Right cardiac atrium (tissue), 5 donors: Measurements from ENCODE around the gene A4GALT. TPM values are rescaled to one million over a fixed set of nuclear protein-coding genes. Genes with fewer than 3 reads are reported as not detected.

Source experiments
- ATAC-seq, 2 donors: fragments of 200-7000 bp; cut with Tn5 transposase; one replicate each; pipeline versions ENCODE4 v1.8.0 to v1.9.1; 2020; ENCODE audit warnings: moderate library complexity in 2 of 2, mild to moderate bottlenecking in 1 of 2
- DNase-seq, 3 donors: peaks; one replicate each; pipeline ENCODE4 v3.0.0-alpha.2; 2020
- H3K27ac ChIP-seq: one replicate; pipeline ENCODE4 v1.5.1; 2013; ENCODE audit warnings: mild to moderate bottlenecking, low read length, control low read depth, moderate library complexity
- H3K27me3 ChIP-seq: one replicate; pipeline ENCODE4 v1.6.1; 2013; ENCODE audit not compliant: control insufficient read depth, insufficient read depth
- H3K4me1 ChIP-seq: one replicate; pipeline ENCODE4 v1.6.1; 2013; ENCODE audit warnings: low read length; ENCODE audit not compliant: control insufficient read depth, insufficient read depth
- H3K4me3 ChIP-seq: one replicate; pipeline ENCODE4 v1.5.1; 2013; ENCODE audit warnings: low read length, control low read depth
- H3K9me3 ChIP-seq: one replicate; pipeline ENCODE4 v1.6.1; 2013; ENCODE audit warnings: low read length; ENCODE audit not compliant: control insufficient read depth
- WGBS: extraction: QIAGEN DNeasy Blood & Tissue Kit; methylation state at CpG from one replicate; pipeline ENCODE4 v1.1.7; 2013; 5-methylcytosine and 5-hydroxymethylcytosine counted together
- intact Hi-C, 4 donors: fragments of 100-400 bp; cut with DNase I; formaldehyde crosslinking; loops; one replicate each; pipeline versions ENCODE4 v1.11.0 to v1.14.0; 2022 to 2023
- polyA plus RNA-seq: library from polyadenylated mRNA; stranded (reverse); fragments of 200-250 nt; gene quantifications from one replicate; pipeline ENCODE4 v1.2.3, GENCODE V29; 2013
- total RNA-seq, 4 donors: library from RNA; stranded (reverse); fragmentation: NEBNext Ultra II Directional; extraction: Animal tissue kit (Norgen Biotek cat#: 25700); gene quantifications; one replicate each; pipeline ENCODE4 v1.2.1, GENCODE V29; 2021
- donor health status: healthy with polysubstance abuse.
- donor health status: DM: no; HTN: yes; CAD: no.
- donor health status: DM: no; HTN: no; CAD: no.
- donor health status: DM: no; HTN: yes; CAD: no; lungs with severe emphysema.
- donor health status: DM: yes; HTN: yes; CAD: no.

A4GALT gene
- total and polyA plus RNA-seq, 5 donors: 66.3 to 103 (median 85.5) TPM

DNA sequence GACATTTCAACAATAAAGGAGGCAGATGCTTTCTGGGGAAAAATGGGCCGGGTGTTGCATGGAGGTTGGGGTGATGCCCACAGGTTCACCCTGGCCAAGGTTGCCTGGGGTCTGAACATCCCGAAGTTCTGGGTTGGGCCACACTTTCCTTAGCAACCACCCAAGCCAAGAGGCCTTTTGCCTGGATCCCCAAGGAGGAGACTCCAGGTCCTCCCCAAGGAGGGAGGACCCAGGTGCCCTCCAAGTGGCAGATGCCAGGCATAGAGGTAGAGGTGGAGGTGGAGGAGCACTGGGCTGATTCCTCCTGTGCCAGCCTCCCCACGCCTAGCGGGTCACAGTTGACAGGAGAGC lies 72.7 kb downstream of the A4GALT start:
- H3K4me3 ChIP-seq: peak overlapping the region; percentile 79
- peak overlapping the region; percentile 87 for H3K27ac ChIP-seq
- no peaks in the 10 kb centered on the region for H3K27me3 ChIP-seq
- DNase-seq: no peak
- no peaks in the 10 kb centered on the region for H3K9me3 ChIP-seq
- ATAC-seq: no peak
- intact Hi-C loops: no loop called here
- 62% methylated on average over 4 of the region's 4 CpGs for WGBS
- H3K4me1 ChIP-seq: peaks cover 34% of the 10 kb centered on the region

GRCh38 chr22:42646569-42647525 lies 73.8 kb downstream of the A4GALT start:
- H3K9me3 ChIP-seq: no peaks in the 10 kb centered on the region
- peak; percentile 41 to 50 for ATAC-seq
- intact Hi-C loops: no loop called here
- H3K27ac ChIP-seq: peak overlapping the region; percentile 91
- 24% methylated on average over 16 of the region's 16 CpGs for WGBS
- DNase-seq: peak; percentile 77 to 91 (median 90)
- H3K4me3 ChIP-seq: peak overlapping the region; percentile 36
- H3K27me3 ChIP-seq: no peaks in the 10 kb centered on the region
- H3K4me1 ChIP-seq: peaks cover 36% of the 10 kb centered on the region

- DNase-seq: peak in 2 of 3 donors; percentile 64 to 72
- peak overlapping the region; percentile 36 for H3K4me3 ChIP-seq
- H3K27me3 ChIP-seq: no peaks in the 10 kb centered on the region
- WGBS: 40% methylated on average over 13 of the region's 13 CpGs
- peak overlapping the region; percentile 91 for H3K27ac ChIP-seq
- intact Hi-C loops: no loop called here
- no peaks in the 10 kb centered on the region for H3K9me3 ChIP-seq
- ATAC-seq: peak in 1 of 2 donors; percentile 1
- H3K4me1 ChIP-seq: peaks cover 36% of the 10 kb centered on the region
Observed at GRCh38 chr22:42645938-42646568, 74.6 kb downstream of the A4GALT start.

DNA sequence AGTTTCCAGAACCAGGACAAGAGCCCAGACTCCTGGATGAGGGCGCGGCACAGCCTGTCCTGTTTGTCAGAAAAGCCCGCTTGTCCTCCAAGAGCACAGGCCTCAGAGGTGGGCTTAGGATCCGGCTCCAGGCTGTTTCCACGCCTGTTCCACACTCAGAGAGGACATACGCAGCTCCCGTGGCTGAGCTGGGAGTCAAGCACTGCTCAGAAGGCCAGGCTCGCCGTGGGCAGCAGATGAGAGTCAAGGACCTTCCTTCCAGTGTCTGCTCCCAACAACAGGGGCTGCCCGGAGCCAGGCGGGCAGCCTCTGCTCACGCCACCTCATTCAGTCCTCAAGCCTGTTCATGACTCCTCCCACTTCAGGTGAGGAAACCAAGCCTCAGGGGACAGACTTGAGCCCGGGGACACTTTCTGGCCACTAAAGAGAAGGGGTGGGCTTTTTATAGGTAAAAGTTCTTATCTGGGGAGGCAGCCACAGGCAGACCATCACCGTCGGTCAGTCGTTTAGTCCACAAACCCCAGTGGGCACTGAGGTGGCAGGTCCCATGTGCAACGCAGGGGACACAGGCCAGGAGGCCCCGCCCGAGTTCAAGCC lies 75.2 kb downstream of the A4GALT start:
- ATAC-seq (peak in 1 of 2 donors; percentile 1), DNase-seq (peak in 2 of 3 donors; percentile 71 to 81)
- intact Hi-C loops: no loop called here
- H3K4me3 ChIP-seq: peak overlapping the region; percentile 14
- H3K27ac ChIP-seq: peak overlapping the region; percentile 91
- 29% methylated on average over 19 of the region's 19 CpGs for WGBS
- H3K9me3 ChIP-seq: no peaks in the 10 kb centered on the region
- no peaks in the 10 kb centered on the region for H3K27me3 ChIP-seq
- H3K4me1 ChIP-seq: peaks cover 36% of the 10 kb centered on the region

DNA sequence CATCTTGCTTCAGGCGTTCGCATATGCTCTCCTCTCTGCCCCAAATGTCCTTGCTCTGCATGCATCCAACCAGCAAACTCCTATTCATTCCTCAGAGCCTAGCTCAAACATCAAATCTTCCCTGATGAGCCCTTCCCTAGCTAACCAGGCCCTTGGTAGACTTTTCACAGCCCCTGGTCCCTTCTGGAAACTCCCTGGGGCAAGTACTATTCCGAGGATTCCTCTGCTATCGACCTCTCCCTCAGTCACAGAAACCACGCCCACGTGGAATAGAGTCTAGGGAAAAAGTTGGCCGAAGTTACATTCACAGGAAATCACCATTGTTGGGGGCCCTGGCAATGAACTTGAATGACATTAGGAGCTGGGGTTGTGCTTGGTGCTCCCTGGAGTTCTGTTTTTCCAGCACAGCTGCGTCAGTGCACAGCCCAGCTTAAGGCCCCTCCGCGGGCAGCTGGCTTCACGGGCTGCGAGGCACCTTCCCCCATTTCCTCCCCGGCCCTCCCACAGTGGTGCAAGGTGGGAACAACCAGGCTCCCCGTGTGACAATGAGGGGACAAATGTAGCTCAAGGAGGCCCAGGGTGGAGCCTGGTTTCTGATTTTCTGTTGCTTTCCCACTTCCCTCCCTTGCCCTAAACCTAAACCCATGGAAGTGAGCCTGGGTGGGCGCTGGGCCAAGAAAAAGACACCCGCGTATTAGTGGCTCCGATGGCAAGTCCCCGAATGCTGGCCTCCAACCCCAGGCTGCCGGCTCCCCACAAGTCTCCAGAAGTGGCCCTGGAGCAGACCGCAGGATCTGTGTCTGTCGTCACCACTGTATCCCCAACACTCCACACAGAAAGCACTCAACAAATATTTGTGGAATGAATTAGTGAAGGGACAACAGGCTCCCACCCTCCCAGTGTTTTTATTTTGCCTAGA lies 76.0 kb downstream of the A4GALT start:
- Histone ChIP-seq H3K27ac (peak overlapping the region; percentile 91), H3K9me3 (no peaks in the 10 kb centered on the region), H3K4me1 (peaks cover 36% of the 10 kb centered on the region), H3K4me3 (peak overlapping the region; percentile 14), H3K27me3 (no peaks in the 10 kb centered on the region)
- WGBS: 11% methylated on average over 22 of the region's 22 CpGs
- DNase-seq: peak; percentile 70 to 91 (median 85)
- ATAC-seq: peak; percentile 12 to 43
- intact Hi-C loops: no loop called here

- Histone ChIP-seq H3K4me1 (peaks cover 36% of the 10 kb centered on the region), H3K4me3 (no peak overlapping the region), H3K27ac (peak overlapping the region; percentile 91), H3K27me3 (no peaks in the 10 kb centered on the region), H3K9me3 (no peaks in the 10 kb centered on the region)
- WGBS: 68% methylated on average over 14 of the region's 14 CpGs
- DNase-seq (peak in 2 of 3 donors; percentile 37 to 64), ATAC-seq (no peak)
- intact Hi-C loops: no loop called here
Observed at GRCh38 chr22:42643634-42644421, 76.8 kb downstream of the A4GALT start.

GRCh38 chr22:42642806-42643633 lies 77.7 kb downstream of the A4GALT start:
- Histone ChIP-seq H3K4me3 (no peak overlapping the region), H3K27me3 (no peaks in the 10 kb centered on the region), H3K27ac (peak overlapping the region; percentile 91), H3K9me3 (no peaks in the 10 kb centered on the region), H3K4me1 (peaks cover 33% of the 10 kb centered on the region)
- DNase-seq: peak in 1 of 3 donors; percentile 1
- intact Hi-C loops: no loop called here
- WGBS: 59% methylated on average over 12 of the region's 12 CpGs
- no peak for ATAC-seq
